OCI-LY3 (cell line): ENCODE results near the gene ST8SIA4.

Experiments
- H2AFZ ChIP-seq: fragments of 200-600, 300-600 bp; shearing (Covaris generic); 2 replicates; pipeline ENCODE4 v1.6.0; 2014; ENCODE audit warnings: antibody characterized with exemption, low read depth, low read length
- H3K27ac ChIP-seq: fragments of 200-600, 300-600 bp; sonication (generic); 2 replicates; pipeline ENCODE4 v1.5.1; 2014; ENCODE audit warnings: mild to moderate bottlenecking, low read length, moderate library complexity, mixed read lengths
- H3K27me3 ChIP-seq: fragments of 200-600, 300-600 bp; sonication (generic); 2 replicates; pipeline ENCODE4 v1.6.1; 2014; ENCODE audit warnings: low read depth, low read length, mixed read lengths
- H3K36me3 ChIP-seq: fragments of 200-600, 300-600 bp; sonication (generic); replicated peaks from 2 replicates; pipeline ENCODE3; 2014; ENCODE audit warnings: low read depth, low read length, mixed read lengths
- H3K4me1 ChIP-seq: fragments of 300-600, 200-600 bp; sonication (generic); 2 replicates; pipeline ENCODE4 v1.6.1; 2014; ENCODE audit warnings: low read length, mixed read lengths
- H3K4me2 ChIP-seq: fragments of 200-600, 300-600 bp; sonication (generic); 2 replicates; pipeline ENCODE4 v1.6.1; 2014; ENCODE audit warnings: low read length, mixed read lengths
- H3K4me3 ChIP-seq: fragments of 300-600, 200-600 bp; sonication (generic); 2 replicates; pipeline ENCODE4 v1.5.1; 2014; ENCODE audit warnings: antibody characterized with exemption, mild to moderate bottlenecking, low read length, moderate library complexity
- H3K79me2 ChIP-seq: fragments of 300-600, 200-600 bp; shearing (Covaris generic); 2 replicates; pipeline ENCODE4 v1.6.1; 2014; ENCODE audit warnings: mild to moderate bottlenecking, low read length, mixed read lengths
- H3K9ac ChIP-seq: fragments of 300-600, 200-600 bp; shearing (Covaris generic); 2 replicates; pipeline ENCODE4 v1.6.0; 2014; ENCODE audit warnings: mild to moderate bottlenecking, low read length, moderate library complexity
- H3K9me3 ChIP-seq: fragments of 200-600, 300-600 bp; shearing (Covaris generic); 2 replicates; pipeline ENCODE4 v1.6.1; 2014; ENCODE audit warnings: low read length, mixed read lengths; ENCODE audit not compliant: insufficient read depth
- H4K20me1 ChIP-seq: fragments of 200-600, 300-600 bp; sonication (generic); 2 replicates; pipeline ENCODE4 v1.6.1; 2016; ENCODE audit warnings: low read length, mixed read lengths; ENCODE audit not compliant: insufficient read depth
- EZH2phosphoT487 ChIP-seq: fragments of 200-600 bp; shearing (Covaris generic); IDR thresholded peaks from 2 replicates; pipeline ENCODE4 v1.6.1; 2018; ENCODE audit warnings: antibody characterized with exemption, mixed run types, low read depth
- TF ChIP-seq, protein P1 (sequence below): fragments of 200-600, 300-600 bp; sonication (generic); IDR thresholded peaks from 2 replicates; pipeline ENCODE4 v1.5.1; 2014; ENCODE audit warnings: antibody characterized with exemption, low read length, low read depth

The ST8SIA4 gene

DNA sequence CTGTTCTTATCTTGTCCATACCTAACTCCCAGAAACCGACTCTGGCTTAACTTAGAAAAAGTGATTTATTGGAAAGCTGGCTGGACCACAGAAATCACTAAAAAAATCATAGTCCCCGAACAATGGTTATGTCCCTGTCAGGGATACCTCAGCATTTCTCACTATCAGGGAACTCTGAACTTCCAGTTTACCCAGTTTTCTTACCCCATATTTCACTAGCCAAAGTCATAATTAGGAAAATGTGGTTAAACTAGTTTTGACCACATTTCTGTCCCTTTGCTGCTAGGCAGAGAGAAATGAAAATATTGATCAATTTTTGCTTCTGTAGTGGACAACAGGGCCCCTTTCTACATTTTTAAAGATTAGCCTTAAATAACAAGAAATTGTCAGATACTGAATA, 38.2 kb downstream of the ST8SIA4 start:
- Histone ChIP-seq H3K36me3 (peaks cover 32% of the 10 kb centered on the region), H3K79me2 (peaks cover 15% of the 10 kb centered on the region), H4K20me1 (peaks cover 3% of the 10 kb centered on the region; the same call in 1 of the 2 replicates), H3K4me1 (peaks cover 13% of the 10 kb centered on the region), H3K27ac (no peak overlapping the region), H3K27me3 (no peaks in the 10 kb centered on the region), H3K9me3 (no peaks in the 10 kb centered on the region), H3K9ac (no peak overlapping the region), H2AFZ (no peak overlapping the region), H3K4me2 (no peak overlapping the region), H3K4me3 (no peak overlapping the region)
- TF ChIP-seq EZH2phosphoT487, result no peak
- TF ChIP-seq, protein P1, sequence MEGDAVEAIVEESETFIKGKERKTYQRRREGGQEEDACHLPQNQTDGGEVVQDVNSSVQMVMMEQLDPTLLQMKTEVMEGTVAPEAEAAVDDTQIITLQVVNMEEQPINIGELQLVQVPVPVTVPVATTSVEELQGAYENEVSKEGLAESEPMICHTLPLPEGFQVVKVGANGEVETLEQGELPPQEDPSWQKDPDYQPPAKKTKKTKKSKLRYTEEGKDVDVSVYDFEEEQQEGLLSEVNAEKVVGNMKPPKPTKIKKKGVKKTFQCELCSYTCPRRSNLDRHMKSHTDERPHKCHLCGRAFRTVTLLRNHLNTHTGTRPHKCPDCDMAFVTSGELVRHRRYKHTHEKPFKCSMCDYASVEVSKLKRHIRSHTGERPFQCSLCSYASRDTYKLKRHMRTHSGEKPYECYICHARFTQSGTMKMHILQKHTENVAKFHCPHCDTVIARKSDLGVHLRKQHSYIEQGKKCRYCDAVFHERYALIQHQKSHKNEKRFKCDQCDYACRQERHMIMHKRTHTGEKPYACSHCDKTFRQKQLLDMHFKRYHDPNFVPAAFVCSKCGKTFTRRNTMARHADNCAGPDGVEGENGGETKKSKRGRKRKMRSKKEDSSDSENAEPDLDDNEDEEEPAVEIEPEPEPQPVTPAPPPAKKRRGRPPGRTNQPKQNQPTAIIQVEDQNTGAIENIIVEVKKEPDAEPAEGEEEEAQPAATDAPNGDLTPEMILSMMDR, result no peak

DNA sequence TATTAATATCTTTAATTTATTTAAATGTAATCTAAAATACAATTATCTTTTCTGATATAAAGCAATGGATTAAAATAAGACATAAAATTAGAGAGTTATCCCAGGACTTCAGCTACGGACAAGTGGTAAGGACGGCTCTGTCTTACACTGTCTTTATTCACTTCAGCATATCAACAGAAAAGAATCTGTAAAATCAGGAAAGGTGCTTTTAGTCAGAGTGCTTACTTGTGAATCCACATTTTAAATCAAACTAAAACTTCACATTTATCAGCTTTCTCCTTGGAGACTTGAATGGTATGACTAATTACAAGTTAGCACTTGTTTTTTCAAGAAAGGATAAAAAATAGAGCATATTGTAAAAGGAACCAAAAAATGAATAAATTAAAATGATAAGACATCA, 39.3 kb downstream of the ST8SIA4 start:
- H3K9ac ChIP-seq, result no peak overlapping the region
- H3K9me3 ChIP-seq, result no peaks in the 10 kb centered on the region
- H4K20me1 ChIP-seq, result peaks cover 3% of the 10 kb centered on the region; the same call in 1 of the 2 replicates
- H2AFZ ChIP-seq, result no peak overlapping the region
- H3K4me2 ChIP-seq, result no peak overlapping the region
- H3K79me2 ChIP-seq, result peaks cover 15% of the 10 kb centered on the region
- H3K4me3 ChIP-seq, result no peak overlapping the region
- peaks cover 29% of the 10 kb centered on the region for H3K36me3 ChIP-seq
- no peak overlapping the region for H3K27ac ChIP-seq
- TF ChIP-seq EZH2phosphoT487, result no peak
- TF ChIP-seq, protein P1, result no peak
- H3K4me1 ChIP-seq, result peaks cover 13% of the 10 kb centered on the region
- no peaks in the 10 kb centered on the region for H3K27me3 ChIP-seq

DNA sequence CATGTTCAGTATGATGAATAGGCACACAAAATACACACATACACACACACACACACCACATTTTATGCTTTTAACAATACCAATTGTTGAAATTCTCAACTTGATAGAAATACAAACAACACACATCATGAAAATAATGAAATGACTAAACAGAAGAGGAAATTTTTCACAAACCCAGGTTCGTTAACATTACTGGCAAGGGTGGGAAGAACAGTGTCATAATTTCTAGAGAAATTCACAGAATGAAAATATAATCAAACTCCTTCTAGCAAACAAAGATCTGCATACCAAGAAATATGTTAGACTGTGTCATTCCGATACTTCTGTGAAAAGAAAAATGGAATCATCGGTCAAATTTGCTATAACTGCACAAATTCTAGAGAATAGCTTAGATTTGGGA, 41.9 kb downstream of the ST8SIA4 start:
- H2AFZ ChIP-seq, result no peak overlapping the region
- H3K36me3 ChIP-seq, result peaks cover 18% of the 10 kb centered on the region
- H3K9ac ChIP-seq, result no peak overlapping the region
- H3K4me2 ChIP-seq, result no peak overlapping the region
- H4K20me1 ChIP-seq, result peaks cover 3% of the 10 kb centered on the region; the same call in 1 of the 2 replicates
- TF ChIP-seq EZH2phosphoT487, result no peak
- TF ChIP-seq, protein P1, result no peak
- H3K4me3 ChIP-seq, result no peak overlapping the region
- H3K27me3 ChIP-seq, result no peaks in the 10 kb centered on the region
- H3K79me2 ChIP-seq, result peaks cover 32% of the 10 kb centered on the region
- peaks cover 25% of the 10 kb centered on the region for H3K4me1 ChIP-seq
- no peaks in the 10 kb centered on the region for H3K9me3 ChIP-seq
- H3K27ac ChIP-seq, result no peak overlapping the region

DNA sequence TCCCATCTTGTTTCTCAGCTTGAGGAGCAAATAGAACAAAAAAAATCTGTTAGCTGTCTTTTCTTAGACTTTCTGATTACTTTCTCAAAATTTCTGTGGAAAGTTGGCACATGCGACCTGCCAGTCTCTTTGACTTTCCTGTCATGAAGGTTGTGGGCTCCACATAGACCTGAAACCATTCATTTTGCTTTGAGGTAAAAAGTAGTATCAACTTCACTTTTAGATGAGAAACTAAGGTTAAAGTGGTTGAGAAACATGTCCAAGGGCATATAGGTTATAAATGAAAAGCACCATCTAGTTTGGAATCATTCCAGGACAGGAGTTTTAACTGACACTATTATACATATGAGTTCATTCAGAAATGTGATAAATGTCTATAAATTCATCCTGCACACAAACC, 42.7 kb downstream of the ST8SIA4 start:
- H3K79me2 ChIP-seq, result peaks cover 38% of the 10 kb centered on the region
- H3K4me3 ChIP-seq, result no peak overlapping the region

More for the DNA sequence above, 42.7 kb downstream of the ST8SIA4 start:
- no peaks in the 10 kb centered on the region for H3K9me3 ChIP-seq
- no peaks in the 10 kb centered on the region for H4K20me1 ChIP-seq
- no peak overlapping the region for H3K9ac ChIP-seq
- peaks cover 17% of the 10 kb centered on the region for H3K36me3 ChIP-seq
- no peak overlapping the region for H2AFZ ChIP-seq
- H3K27ac ChIP-seq, result no peak overlapping the region
- no peaks in the 10 kb centered on the region for H3K27me3 ChIP-seq
- peaks cover 32% of the 10 kb centered on the region for H3K4me1 ChIP-seq
- H3K4me2 ChIP-seq, result no peak overlapping the region
- TF ChIP-seq, protein P1, result no peak
- TF ChIP-seq EZH2phosphoT487, result no peak
